Natural killer cell treated with Interleukin-12 subunit alpha and Interleukin-12 subunit beta and Interleukin-15 and Interleukin-18, amount 100 ng/mL, for 72 hours (primary cell): ENCODE data around the gene ULK4. TPM values are rescaled to one million over a fixed set of nuclear protein-coding genes. Genes with fewer than 3 reads are reported as not detected.
"Not testable (repeated sequence)": the region's sequence is repeated elsewhere in the genome, so short reads cannot be mapped to it uniquely, and the experiment has no call there.

ENCODE experiments used
- ATAC-seq, 2 donors: fragments of 150-1000 bp; cut with Tn5 transposase in 1 of 2; sonication (Bioruptor Pico), chemical (Tn5 transposase) in 1 of 2; 2 replicates each; pipeline ENCODE4 v1.10.0; 2021
- DNase-seq: peaks from one replicate; pipeline ENCODE4 v3.0.0; 2022; ENCODE audit warnings: low spot score
- H3K27ac Mint-ChIP-seq, 2 donors: 1 replicate in 1 of 2; 2 replicates in 1 of 2; pipeline ENCODE4 v1.8.0; 2022; ENCODE audit warnings: mixed read lengths in 2 of 2, mild to moderate bottlenecking in 1 of 2, moderate library complexity in 1 of 2
- H3K27me3 Mint-ChIP-seq, 2 donors: 1 replicate in 1 of 2; 2 replicates in 1 of 2; pipeline ENCODE4 v1.8.0; 2022; ENCODE audit warnings: mixed read lengths in 2 of 2
- H3K36me3 Mint-ChIP-seq: one replicate; pipeline ENCODE4 v1.8.0; 2022; ENCODE audit warnings: mixed read lengths
- H3K4me1 Mint-ChIP-seq, 2 donors: 1 replicate in 1 of 2; 2 replicates in 1 of 2; pipeline ENCODE4 v1.8.0; 2022; ENCODE audit warnings: low read depth in 2 of 2, mixed read lengths in 2 of 2, mild to moderate bottlenecking in 1 of 2
- H3K4me3 Mint-ChIP-seq: one replicate; pipeline ENCODE4 v1.8.0; 2022; ENCODE audit warnings: mixed read lengths
- H3K9me3 Mint-ChIP-seq: 2 replicates; pipeline ENCODE4 v1.8.0; 2022; ENCODE audit warnings: mixed read lengths
- total RNA-seq, 2 donors: library from RNA; stranded (reverse); gene quantifications; one replicate each; pipeline ENCODE4 v1.2.3, GENCODE V29; 2022

The ULK4 gene
- total RNA-seq, 2 donors from 2014 or later: 11.1 to 29.9 TPM

DNA sequence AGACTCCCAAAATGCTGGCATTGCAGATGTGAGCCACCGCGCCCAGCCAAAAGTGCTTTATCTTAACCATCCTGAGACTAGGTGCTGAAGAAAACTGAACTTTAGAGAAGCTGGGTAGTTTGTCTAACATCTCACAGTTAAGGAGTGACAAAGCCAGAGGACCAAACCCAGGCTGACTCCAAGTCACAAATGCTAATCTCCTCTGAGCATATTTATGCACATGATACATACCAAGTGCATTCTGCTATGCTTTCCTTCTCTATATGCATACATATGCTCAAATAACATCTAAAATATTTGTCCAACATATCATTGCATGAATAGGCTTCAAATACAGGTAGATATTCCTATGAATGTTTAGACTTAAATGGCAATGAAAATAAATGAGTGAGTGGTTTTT lies 505.7 kb downstream of the ULK4 start:
- ATAC-seq: no peak
- Mint-ChIP-seq H3K4me1 (no peaks in the 10 kb centered on the region), H3K4me3 (no peak overlapping the region), H3K9me3 (no peaks in the 10 kb centered on the region), H3K27ac (no peak overlapping the region), H3K27me3 (no peaks in the 10 kb centered on the region), H3K36me3 (no peaks in the 10 kb centered on the region)
- no peak for DNase-seq

DNA sequence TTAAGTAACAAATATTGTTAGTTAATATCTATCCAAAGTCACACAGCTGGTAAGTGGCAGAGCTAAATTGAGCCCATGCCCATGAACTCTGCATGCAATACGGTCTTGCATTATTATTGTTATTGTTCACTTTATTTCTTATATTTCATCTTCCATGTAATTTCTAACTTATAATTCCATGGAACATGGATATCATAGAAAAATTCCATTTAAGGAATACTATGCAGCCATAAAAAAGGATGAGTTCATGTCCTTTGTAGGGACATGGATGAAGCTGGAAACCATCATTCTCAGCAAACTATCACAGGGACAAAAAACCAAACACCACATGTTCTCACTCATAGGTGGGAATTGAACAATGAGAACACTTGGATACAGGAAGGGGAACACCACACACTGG lies 508.3 kb downstream of the ULK4 start:
- ATAC-seq, H3K36me3 Mint-ChIP-seq, H3K4me1 Mint-ChIP-seq, H3K27ac Mint-ChIP-seq, H3K9me3 Mint-ChIP-seq, H3K4me3 Mint-ChIP-seq, DNase-seq, H3K27me3 Mint-ChIP-seq: not testable (repeated sequence)

- H3K36me3 Mint-ChIP-seq: no peaks in the 10 kb centered on the region
- DNase-seq (no peak), ATAC-seq (no peak)
- no peaks in the 10 kb centered on the region for H3K9me3 Mint-ChIP-seq
- no peaks in the 10 kb centered on the region for H3K27me3 Mint-ChIP-seq
- H3K27ac Mint-ChIP-seq: no peak overlapping the region
- H3K4me1 Mint-ChIP-seq: no peaks in the 10 kb centered on the region
- H3K4me3 Mint-ChIP-seq: no peak overlapping the region
Observed at GRCh38 chr3:41450416-41451231, 511.3 kb downstream of the ULK4 start.

GRCh38 chr3:41448396-41448795 lies 513.5 kb downstream of the ULK4 start:
- Mint-ChIP-seq H3K9me3 (no peaks in the 10 kb centered on the region), H3K4me3 (no peak overlapping the region), H3K27me3 (no peaks in the 10 kb centered on the region), H3K27ac (no peak overlapping the region), H3K36me3 (no peaks in the 10 kb centered on the region), H3K4me1 (no peaks in the 10 kb centered on the region)
- ATAC-seq (no peak), DNase-seq (no peak)

GRCh38 chr3:41447701-41448100 lies 514.2 kb downstream of the ULK4 start:
- no peaks in the 10 kb centered on the region for H3K36me3 Mint-ChIP-seq
- no peak overlapping the region for H3K4me3 Mint-ChIP-seq
- H3K4me1 Mint-ChIP-seq: no peaks in the 10 kb centered on the region
- H3K27me3 Mint-ChIP-seq: no peaks in the 10 kb centered on the region
- DNase-seq: no peak
- no peaks in the 10 kb centered on the region for H3K9me3 Mint-ChIP-seq
- no peak overlapping the region for H3K27ac Mint-ChIP-seq
- no peak for ATAC-seq

DNA sequence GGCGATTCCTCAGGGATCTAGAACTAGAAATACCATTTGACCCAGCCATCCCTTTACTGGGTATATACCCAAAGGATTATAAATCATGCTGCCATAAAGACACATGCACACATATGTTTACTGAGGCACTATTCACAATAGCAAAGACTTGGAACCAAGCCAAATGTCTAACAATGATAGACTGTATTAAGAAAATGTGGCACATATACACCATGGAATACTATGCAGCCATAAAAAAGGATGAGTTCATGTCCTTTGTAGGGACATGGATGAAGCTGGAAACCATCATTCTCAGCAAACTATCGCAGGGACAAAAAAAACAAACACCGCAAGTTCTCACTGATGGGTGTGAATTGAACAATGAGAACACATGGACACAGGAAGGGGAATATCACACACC lies 515.6 kb downstream of the ULK4 start:
- DNase-seq, H3K27me3 Mint-ChIP-seq, H3K9me3 Mint-ChIP-seq, ATAC-seq, H3K36me3 Mint-ChIP-seq, H3K4me1 Mint-ChIP-seq, H3K27ac Mint-ChIP-seq, H3K4me3 Mint-ChIP-seq: not testable (repeated sequence)

DNA sequence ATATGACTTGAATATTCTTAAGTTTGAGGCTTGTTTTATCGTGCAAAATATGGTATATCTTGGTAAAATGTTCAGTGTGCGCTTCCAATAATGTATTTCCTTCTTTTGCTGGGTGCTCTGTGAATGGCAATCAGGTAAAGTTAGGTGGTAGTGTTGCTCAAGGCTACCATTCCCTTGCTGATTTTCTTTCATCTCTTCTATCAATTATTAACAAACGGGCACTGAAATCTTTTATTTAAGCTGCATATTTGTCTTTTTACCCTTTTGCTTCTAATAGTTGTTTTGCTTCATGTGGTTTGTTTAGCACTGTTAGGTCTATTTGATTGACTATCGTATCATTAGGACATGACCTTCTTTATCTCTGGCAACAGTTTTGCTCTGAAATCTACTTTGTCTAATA lies 520.3 kb downstream of the ULK4 start:
- Mint-ChIP-seq H3K36me3 (no peaks in the 10 kb centered on the region), H3K4me1 (peaks cover 0 to 3% of the 10 kb centered on the region in 2 donors), H3K27me3 (no peaks in the 10 kb centered on the region), H3K27ac (no peak overlapping the region), H3K4me3 (no peak overlapping the region), H3K9me3 (no peaks in the 10 kb centered on the region)
- DNase-seq (no peak), ATAC-seq (no peak)

DNA sequence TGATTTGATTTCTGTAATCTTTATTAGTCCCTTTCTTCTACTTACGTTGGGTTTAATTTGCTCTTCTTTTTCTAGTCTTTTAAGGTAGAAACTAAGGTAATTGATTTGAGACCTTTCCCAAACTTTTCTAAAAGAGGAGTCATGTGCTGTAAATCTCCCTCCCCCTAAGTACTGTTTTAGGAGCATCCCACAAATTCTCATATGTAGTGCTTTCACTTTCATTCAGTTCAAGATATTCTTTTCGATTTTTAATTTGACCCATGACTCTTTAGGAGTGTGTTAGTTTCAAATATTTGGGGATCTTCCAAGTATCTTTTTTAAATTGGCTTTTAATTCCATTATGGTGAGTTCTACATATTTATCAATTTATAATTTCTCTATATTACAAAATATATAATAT lies 520.8 kb downstream of the ULK4 start:
- Mint-ChIP-seq H3K27ac (no peak overlapping the region), H3K4me3 (no peak overlapping the region), H3K36me3 (no peaks in the 10 kb centered on the region), H3K9me3 (no peaks in the 10 kb centered on the region), H3K27me3 (no peaks in the 10 kb centered on the region), H3K4me1 (peaks cover 0 to 3% of the 10 kb centered on the region in 2 donors)
- ATAC-seq (no peak), DNase-seq (no peak)

DNA sequence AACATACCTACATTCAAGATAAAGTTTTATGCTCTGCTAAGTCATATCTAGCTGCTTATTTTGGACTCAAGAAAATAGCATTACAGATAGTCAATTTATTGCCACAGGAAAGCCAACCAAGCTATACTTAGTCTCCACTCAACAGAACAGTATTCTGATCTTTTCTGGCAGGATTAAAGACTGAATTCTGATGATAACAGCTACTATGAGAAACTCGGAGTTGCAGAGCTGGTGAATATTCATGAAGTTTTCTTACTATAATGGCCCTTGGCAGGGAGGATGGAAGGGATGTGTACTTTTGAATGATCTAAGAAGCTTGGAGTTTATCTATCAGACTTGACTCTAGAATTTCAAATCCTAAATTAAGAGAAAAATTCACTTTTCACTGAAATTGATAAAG lies 524.9 kb downstream of the ULK4 start:
- Mint-ChIP-seq H3K36me3 (no peaks in the 10 kb centered on the region), H3K4me3 (no peak overlapping the region), H3K4me1 (peaks cover 0 to 3% of the 10 kb centered on the region in 2 donors), H3K9me3 (no peaks in the 10 kb centered on the region), H3K27ac (peak overlapping the region in 1 of 2 donors; percentile 28), H3K27me3 (no peaks in the 10 kb centered on the region)
- DNase-seq: no peak
- ATAC-seq: no peak

DNA sequence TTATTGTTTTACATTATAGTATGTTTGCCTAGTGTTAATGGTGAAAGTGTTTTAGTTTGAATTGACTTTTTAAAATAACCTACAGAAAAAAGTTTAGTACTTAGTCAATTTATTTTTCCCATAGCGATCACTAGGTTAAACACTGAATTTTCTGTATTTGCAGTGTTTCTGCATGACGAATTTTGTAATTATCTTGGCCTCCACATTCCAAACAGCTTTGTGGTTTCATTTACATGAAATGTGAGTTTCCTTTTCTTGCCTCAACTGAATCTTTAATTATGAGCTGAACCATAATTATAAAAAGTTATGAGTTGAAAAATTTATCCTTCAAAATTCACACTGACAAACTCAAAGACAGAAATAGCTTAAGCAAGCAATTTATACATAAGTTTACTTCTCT lies 527.1 kb downstream of the ULK4 start:
- DNase-seq (no peak), ATAC-seq (no peak)
- Mint-ChIP-seq H3K27me3 (no peaks in the 10 kb centered on the region), H3K9me3 (no peaks in the 10 kb centered on the region), H3K27ac (no peak overlapping the region), H3K4me3 (no peak overlapping the region), H3K4me1 (peaks cover 0 to 3% of the 10 kb centered on the region in 2 donors), H3K36me3 (no peaks in the 10 kb centered on the region)

- H3K27me3 Mint-ChIP-seq: no peaks in the 10 kb centered on the region
- ATAC-seq (no peak), DNase-seq (no peak)
- H3K4me3 Mint-ChIP-seq: no peak overlapping the region
- peaks cover 6% of the 10 kb centered on the region for H3K9me3 Mint-ChIP-seq
- no peak overlapping the region for H3K27ac Mint-ChIP-seq
- peaks cover 5 to 19% of the 10 kb centered on the region in 2 donors for H3K4me1 Mint-ChIP-seq
- H3K36me3 Mint-ChIP-seq: peaks cover 6% of the 10 kb centered on the region
Observed at GRCh38 chr3:41431386-41431785, 530.5 kb downstream of the ULK4 start.

- peaks cover 10 to 24% of the 10 kb centered on the region in 2 donors for H3K4me1 Mint-ChIP-seq
- H3K9me3 Mint-ChIP-seq: peaks cover 8% of the 10 kb centered on the region
- H3K27ac Mint-ChIP-seq: no peak overlapping the region
- H3K36me3 Mint-ChIP-seq: peaks cover 11% of the 10 kb centered on the region
- DNase-seq (no peak), ATAC-seq (no peak)
- H3K27me3 Mint-ChIP-seq: no peaks in the 10 kb centered on the region
- no peak overlapping the region for H3K4me3 Mint-ChIP-seq
Observed at GRCh38 chr3:41430886-41431285, 531.0 kb downstream of the ULK4 start.

DNA sequence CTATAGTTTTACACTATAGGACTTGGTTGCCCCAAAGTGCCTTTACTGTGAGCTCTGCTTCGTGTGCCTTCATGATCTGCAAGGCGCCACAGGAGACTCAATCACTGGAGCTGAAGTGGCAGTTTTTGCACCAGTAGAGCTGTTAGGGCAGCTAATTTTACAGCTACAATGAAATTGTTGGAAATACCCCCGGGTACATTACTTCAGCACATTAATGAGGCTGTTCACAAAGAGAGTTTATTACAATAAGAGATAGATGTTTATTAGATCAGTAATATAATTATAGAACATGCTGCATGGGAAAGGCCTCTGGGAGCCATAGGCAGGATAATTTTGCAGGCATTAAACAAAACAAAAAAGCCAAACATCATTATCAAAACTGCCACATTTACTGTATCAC lies 531.5 kb downstream of the ULK4 start:
- peaks cover 15% of the 10 kb centered on the region for H3K36me3 Mint-ChIP-seq
- DNase-seq: no peak
- H3K4me1 Mint-ChIP-seq: peaks cover 15 to 28% of the 10 kb centered on the region in 2 donors
- no peak overlapping the region for H3K4me3 Mint-ChIP-seq
- no peaks in the 10 kb centered on the region for H3K27me3 Mint-ChIP-seq
- H3K9me3 Mint-ChIP-seq: peaks cover 11% of the 10 kb centered on the region
- H3K27ac Mint-ChIP-seq: no peak overlapping the region
- ATAC-seq: no peak

- ATAC-seq (no peak), DNase-seq (no peak)
- Mint-ChIP-seq H3K4me1 (peaks cover 35 to 45% of the 10 kb centered on the region in 2 donors), H3K36me3 (peaks cover 21% of the 10 kb centered on the region), H3K4me3 (peak overlapping the region; percentile 1), H3K27me3 (no peaks in the 10 kb centered on the region), H3K9me3 (peaks cover 11% of the 10 kb centered on the region), H3K27ac (peak overlapping the region; percentile 4 to 68)
Observed at GRCh38 chr3:41426485-41426884, 535.4 kb downstream of the ULK4 start.
